Endometrial microvascular endothelial cells (primary cell): Measurements from ENCODE around the gene RBM4B. TPM values are rescaled to one million over a fixed set of nuclear protein-coding genes. Genes with fewer than 3 reads are reported as not detected.
"Not testable (repeated sequence)": the region's sequence is repeated elsewhere in the genome, so short reads cannot be mapped to it uniquely, and the experiment has no call there.

Experiments used
- in situ Hi-C: cut with HindIII; loops from 2 replicates; pipeline ENCODE4 v1.10.0; 2017; ENCODE audit warnings: low sequenced_read_pairs, low pct_unique_long_range_greater_than_20kb; ENCODE audit errors: inconsistent ontology term
- total RNA-seq: library from RNA; depleted of rRNA; stranded (reverse); fragments of >200 nt; gene quantifications from one replicate; pipeline ENCODE4 v1.2.3, GENCODE V29; 2015; ENCODE audit errors: inconsistent ontology term

The RBM4B gene
- 17.7 TPM for total RNA-seq

GRCh38 chr11:66677599-66678375 lies at the start of gene RBM4B:
Gene RBM4B, minus strand, starts transcription at chr11:66677887. Its CDS starts 808 bp downstream, at chr11:66677079.
- in situ Hi-C loops: loop anchor here (10.0 to 25.0 kb wide), 2 partner anchors 53 to 265 kb away; partner anchors contain the start of gene NPAS4

- in situ Hi-C loops: no loop called here
Observed at GRCh38 chr11:66725647-66726046, 48.0 kb upstream of the RBM4B start.

- in situ Hi-C loops: no loop called here
Observed at GRCh38 chr11:66725114-66725513, 47.4 kb upstream of the RBM4B start.

GRCh38 chr11:66724167-66724566 lies 46.5 kb upstream of the RBM4B start:
- in situ Hi-C loops: not testable (repeated sequence)

DNA sequence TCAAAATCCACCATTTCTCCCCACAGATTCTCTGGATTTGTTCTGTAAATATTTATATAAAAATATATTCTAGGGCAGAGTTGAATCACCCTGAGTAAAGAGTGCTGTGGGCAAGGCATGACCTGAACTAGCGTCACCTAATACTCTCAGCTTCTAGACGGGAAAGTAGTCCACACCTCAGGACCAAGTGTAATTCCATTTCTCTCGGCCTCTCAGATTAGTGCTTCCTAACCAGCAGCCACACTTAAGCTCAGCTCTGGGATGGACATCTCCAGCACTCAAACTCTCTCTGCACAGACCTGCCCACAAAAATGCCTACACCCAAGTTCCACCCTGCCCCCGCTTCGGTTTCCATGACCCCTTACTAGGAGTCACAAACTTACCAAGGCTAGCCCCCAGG lies 46.0 kb upstream of the RBM4B start:
- in situ Hi-C loops: no loop called here

DNA sequence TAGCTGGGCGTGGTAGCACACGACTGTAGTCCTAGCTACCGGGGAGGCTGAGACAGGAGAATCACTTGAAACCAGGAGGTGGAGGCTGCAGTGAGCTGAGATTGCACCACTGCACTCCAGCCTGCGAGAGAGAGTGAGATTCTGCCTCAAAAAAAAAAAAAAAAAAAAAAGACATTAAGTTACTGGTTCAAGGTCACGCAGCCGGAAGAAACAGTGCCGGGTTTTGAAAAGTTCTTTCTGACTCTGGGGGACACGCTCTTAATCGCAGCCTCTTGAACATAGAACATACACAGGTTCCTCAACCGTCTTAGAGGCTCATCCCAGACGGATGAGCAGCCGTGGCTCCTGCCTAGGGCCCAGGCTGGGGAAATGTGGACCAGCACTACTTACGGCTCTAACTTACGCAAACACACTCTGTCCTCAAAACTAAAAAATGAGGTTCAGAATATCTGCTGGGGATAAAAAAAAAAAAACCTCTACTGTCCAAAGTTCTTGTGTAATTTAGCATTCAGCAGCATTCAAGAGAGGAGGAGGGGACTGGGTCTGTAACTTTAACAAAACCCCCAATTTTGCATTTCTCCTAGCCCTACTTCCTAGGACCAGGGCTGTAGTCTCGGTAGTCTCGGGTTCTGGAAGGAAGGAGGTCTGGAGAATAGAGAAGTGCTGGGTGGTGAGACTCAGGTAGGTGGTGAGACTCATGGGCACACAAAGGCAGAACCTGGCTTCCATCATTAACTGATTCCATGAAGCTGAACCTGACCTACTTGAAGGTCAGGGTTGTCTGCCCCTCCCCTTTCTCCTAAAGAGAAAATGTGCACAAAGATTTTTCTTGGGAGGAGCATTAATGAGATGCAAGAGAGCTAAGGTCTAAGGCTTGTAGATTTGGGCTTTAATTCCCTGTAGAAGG lies 45.3 kb upstream of the RBM4B start:
- in situ Hi-C loops: no loop called here

DNA sequence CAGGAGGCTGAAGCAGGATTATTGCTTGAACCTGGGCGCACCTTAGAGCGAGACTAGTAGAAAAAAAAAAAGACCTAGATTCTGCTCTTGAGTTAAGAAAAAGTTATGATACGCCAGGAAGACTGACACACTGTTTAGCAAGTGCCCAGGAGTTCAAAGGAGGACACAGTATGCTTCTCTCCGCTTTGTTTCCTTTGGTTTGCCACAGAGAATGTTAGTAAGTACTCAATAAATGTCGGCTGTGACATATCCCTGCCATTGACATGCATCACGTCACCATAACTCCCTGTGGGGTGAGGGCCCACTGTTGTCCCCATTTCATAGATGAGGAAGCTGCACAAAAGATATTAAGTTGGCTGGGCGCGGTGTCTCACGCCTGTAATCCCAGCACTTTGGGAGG lies 44.3 kb upstream of the RBM4B start:
- in situ Hi-C loops: no loop called here

DNA sequence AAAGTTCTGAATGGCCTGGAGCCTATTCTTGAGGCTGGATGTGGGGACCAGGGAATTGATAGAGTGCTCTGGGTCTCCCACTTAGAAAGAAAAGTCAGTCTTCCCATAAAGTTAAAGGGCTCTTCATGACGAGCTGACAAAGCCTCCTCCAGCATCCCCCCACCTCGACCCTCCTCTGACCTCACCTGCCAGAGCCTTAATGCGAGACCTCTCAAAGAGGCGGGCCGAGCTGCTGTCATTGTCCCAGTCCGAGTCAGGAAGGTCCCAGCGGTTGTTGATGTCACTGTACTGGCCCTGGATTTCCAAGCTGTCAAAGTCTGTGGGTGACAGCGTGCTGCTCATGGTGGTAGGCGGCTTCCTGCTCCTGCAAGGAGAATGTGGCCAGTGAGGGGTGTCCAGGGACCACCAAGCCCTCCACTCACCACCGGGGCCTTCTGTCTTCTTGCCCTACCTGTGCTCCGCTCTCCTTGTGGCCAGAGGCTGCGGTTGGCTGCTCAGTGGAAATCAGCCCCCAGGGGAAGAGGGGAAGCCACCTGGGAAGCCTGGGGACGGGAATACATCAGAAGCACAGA lies 43.3 kb upstream of the RBM4B start:
- in situ Hi-C loops: no loop called here

GRCh38 chr11:66720223-66720898 lies 42.7 kb upstream of the RBM4B start:
- in situ Hi-C loops: no loop called here

DNA sequence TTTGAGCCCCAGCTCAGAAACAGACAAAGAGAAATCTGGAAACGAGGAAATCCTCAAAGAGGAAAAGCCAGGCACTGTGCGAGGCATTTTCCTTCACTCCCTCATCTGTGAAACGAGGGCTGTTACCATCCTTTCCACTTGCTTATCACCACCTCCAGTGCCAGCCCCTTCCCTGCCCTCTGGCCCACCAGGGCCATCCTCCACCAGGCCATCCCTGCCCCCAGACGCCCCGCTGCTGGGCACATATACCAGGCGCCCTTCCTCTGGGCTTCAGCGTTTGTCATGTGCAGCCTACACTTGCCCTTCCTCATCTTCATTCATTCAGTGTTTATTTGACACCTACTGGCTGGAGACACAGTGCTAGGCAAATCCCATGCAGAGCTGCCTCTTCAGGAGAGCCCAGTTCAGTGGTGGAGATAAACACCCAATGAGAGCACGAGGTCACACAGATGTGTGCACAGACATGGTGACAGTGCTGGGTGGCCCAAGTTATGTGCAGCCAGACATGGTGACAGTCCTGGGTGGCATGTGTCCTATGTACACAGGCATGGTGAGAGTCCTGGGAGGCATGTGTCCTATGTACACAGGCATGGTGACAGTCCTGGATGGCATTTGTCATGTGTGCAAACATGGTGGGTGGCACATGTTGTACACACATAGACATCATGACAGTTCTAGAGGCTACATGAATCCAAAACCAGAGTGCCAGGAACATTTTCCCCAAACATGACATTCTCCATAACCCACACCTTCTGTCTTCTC lies 41.6 kb upstream of the RBM4B start:
- in situ Hi-C loops: no loop called here

DNA sequence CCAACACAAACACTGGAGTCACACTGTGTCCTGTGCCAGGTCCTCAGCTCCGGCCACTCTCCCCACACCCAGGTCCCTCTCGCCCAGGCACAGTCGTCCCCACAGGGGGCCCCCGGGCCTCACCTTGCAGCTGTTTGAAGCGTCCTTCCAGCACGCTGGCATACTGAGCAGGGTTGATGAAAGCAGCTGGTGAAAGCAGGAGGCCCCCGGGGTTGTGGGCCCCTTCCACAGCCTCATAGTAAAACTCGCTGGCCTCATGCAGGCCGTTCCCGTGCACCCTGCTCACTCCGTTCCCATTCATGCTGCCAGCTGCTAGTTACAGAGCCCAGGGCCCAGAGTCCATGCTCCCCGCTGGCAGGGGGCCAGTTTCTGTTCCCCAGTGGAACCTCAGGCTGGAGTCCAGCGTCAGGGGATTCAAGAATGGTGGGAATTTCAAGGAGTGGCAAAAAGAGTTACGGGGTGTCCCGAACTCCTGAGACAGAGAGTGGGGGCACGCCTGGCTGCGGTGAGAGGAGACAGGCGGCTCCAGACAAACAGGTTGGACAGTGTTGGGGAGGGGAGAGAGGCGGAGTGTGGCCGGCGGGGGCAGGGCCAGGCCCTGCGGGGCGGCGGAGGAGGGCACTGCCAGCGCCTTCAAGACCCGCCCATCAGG lies 40.8 kb upstream of the RBM4B start:
- in situ Hi-C loops: no loop called here

DNA sequence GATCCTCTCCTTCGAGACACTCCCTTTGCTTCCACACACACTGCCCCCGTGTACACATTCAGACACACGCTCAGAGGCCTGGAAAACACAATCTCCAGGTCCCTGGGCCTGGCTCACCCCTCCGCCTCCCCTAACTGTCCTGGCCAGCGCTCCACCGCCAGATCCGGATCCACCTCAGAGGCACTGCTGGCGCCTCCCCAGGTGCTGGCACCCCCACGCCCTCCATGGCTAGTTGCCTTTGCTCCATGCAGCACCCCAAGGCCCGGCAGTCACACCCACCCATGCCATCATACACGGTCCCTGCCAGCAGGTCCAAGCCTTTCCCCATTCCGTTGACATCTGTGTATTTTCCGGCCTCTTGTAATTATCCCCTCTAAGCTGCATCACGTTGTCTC lies 40.2 kb upstream of the RBM4B start:
- in situ Hi-C loops: no loop called here

- in situ Hi-C loops: no loop called here
Observed at GRCh38 chr11:66716996-66717395, 39.3 kb upstream of the RBM4B start.

GRCh38 chr11:66715346-66716085 lies 37.8 kb upstream of the RBM4B start:
- in situ Hi-C loops: no loop called here

DNA sequence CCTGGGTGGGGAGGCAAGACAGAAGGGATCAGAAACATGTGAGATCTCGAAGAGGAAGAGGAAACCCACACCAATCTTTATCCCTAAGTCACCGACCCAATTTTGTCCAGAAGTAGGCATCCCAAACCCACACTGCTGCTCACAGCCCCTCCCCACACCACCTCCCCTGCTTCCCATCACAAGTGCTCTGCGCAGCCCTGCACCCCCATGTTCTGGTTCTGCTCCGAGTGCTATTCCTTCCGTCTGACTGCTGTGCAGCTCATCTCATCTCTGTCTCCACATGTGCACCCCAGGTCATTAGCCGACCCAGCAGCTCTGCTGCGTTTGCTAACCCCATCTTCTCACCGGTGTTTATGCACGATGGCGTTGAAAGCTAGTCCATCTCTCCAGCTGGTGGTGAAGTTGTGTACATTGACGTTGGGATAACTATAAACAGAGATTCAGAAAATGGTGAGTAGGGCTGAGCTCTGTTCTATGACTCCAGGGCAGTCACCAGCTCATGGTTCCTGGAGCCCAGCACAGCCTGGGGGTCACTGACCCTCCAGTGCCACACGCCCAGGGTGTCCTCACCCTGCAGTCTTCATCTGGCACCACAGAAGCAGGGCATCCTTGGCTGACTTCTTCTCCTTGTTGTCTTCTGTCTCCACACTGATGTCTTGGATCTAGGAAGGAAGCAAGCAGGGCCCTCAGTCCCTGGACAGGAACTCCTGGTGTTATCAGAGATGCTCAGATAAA lies 36.2 kb upstream of the RBM4B start:
- in situ Hi-C loops: no loop called here

GRCh38 chr11:66710384-66710930 lies 32.8 kb upstream of the RBM4B start:
- in situ Hi-C loops: no loop called here
